WTC11 (cell line): ENCODE data around the gene GRK3. TPM values are rescaled to one million over a fixed set of nuclear protein-coding genes. Genes with fewer than 3 reads are reported as not detected.

Experiments
- ATAC-seq: fragments of 200-7000 bp; cut with Tn5 transposase; 2 replicates; pipeline ENCODE4 v1.10.0; 2021; ENCODE audit warnings: mild to moderate bottlenecking, moderate library complexity
- CTCF ChIA-PET: fragments of 300-600 bp; sonication (Branson Sonifier 250); formaldehyde crosslinking; loops from one replicate; lab custom pipeline; 2021; ENCODE audit warnings: antibody characterized with exemption; lab: Charles Lee
- POLR2A ChIA-PET: fragments of 350-600 bp; sonication (Branson Sonifier 250); formaldehyde crosslinking; loops from one replicate; lab custom pipeline; 2021; ENCODE audit warnings: antibody characterized with exemption; lab: Charles Lee
- DNase-seq: peaks from one replicate; pipeline ENCODE4 v3.0.0; 2021; ENCODE audit warnings: low spot score
- H3K27ac Mint-ChIP-seq: 2 replicates; pipeline ENCODE4 v1.8.0; 2021; ENCODE audit warnings: mixed read lengths
- H3K27me3 Mint-ChIP-seq: 2 replicates; pipeline ENCODE4 v1.8.0; 2021; ENCODE audit warnings: low read depth, mild to moderate bottlenecking, moderate library complexity, mixed read lengths
- H3K36me3 Mint-ChIP-seq: 2 replicates; pipeline ENCODE4 v1.8.0; 2021; ENCODE audit warnings: mixed read lengths
- H3K4me1 Mint-ChIP-seq: 2 replicates; pipeline ENCODE4 v1.8.0; 2022; ENCODE audit warnings: mixed read lengths
- H3K4me3 Mint-ChIP-seq: 2 replicates; pipeline ENCODE4 v1.8.0; 2021; ENCODE audit warnings: mild to moderate bottlenecking, moderate library complexity, mixed read lengths
- H3K9me3 Mint-ChIP-seq: 2 replicates; pipeline ENCODE4 v1.8.0; 2021; ENCODE audit warnings: mixed read lengths
- CBFB ChIP-seq: sonication (generic); formaldehyde crosslinking; IDR thresholded peaks from 2 replicates; pipeline ENCODE4 v1.8.1; 2022; ENCODE audit warnings: mild to moderate bottlenecking, low read depth, missing genetic modification reagents
- ESRRA ChIP-seq: sonication (generic); formaldehyde crosslinking; IDR thresholded peaks from 2 replicates; pipeline ENCODE4 v1.8.1; 2022; ENCODE audit warnings: mild to moderate bottlenecking, missing genetic modification reagents, borderline replicate concordance
- GABPB1 ChIP-seq: sonication (generic); formaldehyde crosslinking; IDR thresholded peaks from 2 replicates; pipeline ENCODE4 v1.8.1; 2023; ENCODE audit warnings: mild to moderate bottlenecking, missing genetic modification reagents
- GTF2I ChIP-seq: fragments of 250-450 bp; sonication (Bioruptor Pico); conservative IDR thresholded peaks from 2 replicates; pipeline ENCODE4 v1.4.0; 2021; ENCODE audit warnings: mild to moderate bottlenecking
- IRF1 ChIP-seq: sonication (generic); formaldehyde crosslinking; IDR thresholded peaks from 2 replicates; pipeline ENCODE4 v1.8.0; 2023; ENCODE audit warnings: missing genetic modification reagents
- MYBL2 ChIP-seq: sonication (generic); formaldehyde crosslinking; IDR thresholded peaks from 2 replicates; pipeline ENCODE4 v1.8.1; 2023; ENCODE audit warnings: mild to moderate bottlenecking, moderate library complexity, missing genetic modification reagents
- NFYB ChIP-seq: sonication (generic); formaldehyde crosslinking; conservative IDR thresholded peaks from 2 replicates; pipeline ENCODE4 v1.8.0; 2022; ENCODE audit warnings: low read depth, missing genetic modification reagents
- PRRX2 ChIP-seq: fragments of 250-450 bp; sonication (Bioruptor Pico); IDR thresholded peaks from 2 replicates; pipeline ENCODE4 v1.8.0; 2021; ENCODE audit warnings: mild to moderate bottlenecking
- RORB ChIP-seq: fragments of 250-450 bp; sonication (Bioruptor Pico); IDR thresholded peaks from 2 replicates; pipeline ENCODE4 v1.9.0; 2021; ENCODE audit warnings: mild to moderate bottlenecking
- SMAD3 ChIP-seq: sonication (generic); formaldehyde crosslinking; IDR thresholded peaks from 2 replicates; pipeline ENCODE4 v1.8.0; 2022; ENCODE audit warnings: missing genetic modification reagents, mild to moderate bottlenecking, borderline replicate concordance
- SOX15 ChIP-seq: fragments of 250-450 bp; sonication (Bioruptor Pico); IDR thresholded peaks from 2 replicates; pipeline ENCODE4 v1.9.0; 2021; ENCODE audit warnings: mild to moderate bottlenecking
- TEAD1 ChIP-seq: sonication (generic); formaldehyde crosslinking; IDR thresholded peaks from 2 replicates; pipeline ENCODE4 v1.8.0; 2022; ENCODE audit warnings: mild to moderate bottlenecking, missing genetic modification reagents
- TEAD4 ChIP-seq: sonication (generic); formaldehyde crosslinking; IDR thresholded peaks from 2 replicates; pipeline ENCODE4 v1.8.0; 2022; ENCODE audit warnings: mild to moderate bottlenecking, missing genetic modification reagents
- USF2 ChIP-seq: sonication (generic); formaldehyde crosslinking; IDR thresholded peaks from 2 replicates; pipeline ENCODE4 v1.8.1; 2023; ENCODE audit warnings: mild to moderate bottlenecking, missing genetic modification reagents, moderate library complexity
- ZBTB21 ChIP-seq: sonication (generic); formaldehyde crosslinking; IDR thresholded peaks from 2 replicates; pipeline ENCODE4 v1.8.1; 2023; ENCODE audit warnings: mild to moderate bottlenecking, missing genetic modification reagents, borderline replicate concordance
- ZNF121 ChIP-seq: sonication (generic); formaldehyde crosslinking; IDR thresholded peaks from 2 replicates; pipeline ENCODE4 v1.8.0; 2023; ENCODE audit warnings: missing genetic modification reagents
- ZNF138 ChIP-seq: sonication (generic); formaldehyde crosslinking; conservative IDR thresholded peaks from 2 replicates; pipeline ENCODE4 v1.8.1; 2022; ENCODE audit warnings: mild to moderate bottlenecking, moderate library complexity, missing genetic modification reagents
- ZNF263 ChIP-seq: sonication (generic); formaldehyde crosslinking; IDR thresholded peaks from 2 replicates; pipeline ENCODE4 v1.8.1; 2022; ENCODE audit warnings: low read depth, mild to moderate bottlenecking, moderate library complexity, missing genetic modification reagents
- ZNF423 ChIP-seq: fragments of 250-450 bp; sonication (Bioruptor Pico); IDR thresholded peaks from 2 replicates; pipeline ENCODE4 v2.1.2; 2022; ENCODE audit warnings: mild to moderate bottlenecking, moderate library complexity
- ZSCAN18 ChIP-seq: fragments of 250-450 bp; sonication (Bioruptor Pico); IDR thresholded peaks from 2 replicates; pipeline ENCODE4 v2.1.2; 2022; ENCODE audit warnings: mild to moderate bottlenecking, moderate library complexity
- total RNA-seq: library from RNA; stranded (reverse); gene quantifications from 3 replicates; pipeline ENCODE4 v1.2.3, GENCODE V29; 2021
- TF ChIP-seq, protein P1 (sequence below): sonication (generic); formaldehyde crosslinking; IDR thresholded peaks from 2 replicates; pipeline ENCODE4 v1.8.0; 2022; ENCODE audit warnings: mild to moderate bottlenecking, missing genetic modification reagents
- TF ChIP-seq, protein P2 (sequence below): sonication (generic); formaldehyde crosslinking; conservative IDR thresholded peaks from 2 replicates; pipeline ENCODE4 v1.8.1; 2023; ENCODE audit warnings: mild to moderate bottlenecking, low read depth, missing genetic modification reagents, moderate library complexity
- TF ChIP-seq, protein P3 (sequence below): sonication (generic); formaldehyde crosslinking; IDR thresholded peaks from 2 replicates; pipeline ENCODE4 v1.8.1; 2022; ENCODE audit warnings: mild to moderate bottlenecking, moderate library complexity, missing genetic modification reagents

Gene GRK3
- total RNA-seq, 1 experiment from 2014 or later: 27.1 TPM

DNA sequence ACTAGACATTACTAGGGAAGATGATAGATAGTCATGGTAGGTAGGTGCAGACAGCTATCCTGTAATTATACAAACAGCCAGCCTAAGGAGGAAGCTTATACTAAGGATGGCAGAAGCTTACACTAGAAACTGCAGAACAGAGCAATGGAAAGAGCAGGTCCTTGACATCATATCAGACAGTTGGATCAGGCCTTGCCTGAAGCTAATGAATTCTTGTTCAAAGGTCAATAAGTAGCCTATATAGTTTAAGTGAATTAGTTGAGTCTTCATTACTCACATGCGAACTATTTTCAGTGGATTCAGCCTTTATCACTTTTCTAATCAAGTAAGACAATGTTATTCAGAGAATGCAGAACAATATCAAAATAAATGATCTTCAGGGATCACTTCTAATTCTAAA lies 22.3 kb upstream of the GRK3 start (continued):
- no peak for TF ChIP-seq ZNF423 (CRISPR knock-in tag)
- no peak for TF ChIP-seq TEAD1
- no peak for TF ChIP-seq NFYB
- no peak for TF ChIP-seq IRF1
- TF ChIP-seq ZNF263: no peak
- no peak for TF ChIP-seq ZNF121
- TF ChIP-seq, protein P1, sequence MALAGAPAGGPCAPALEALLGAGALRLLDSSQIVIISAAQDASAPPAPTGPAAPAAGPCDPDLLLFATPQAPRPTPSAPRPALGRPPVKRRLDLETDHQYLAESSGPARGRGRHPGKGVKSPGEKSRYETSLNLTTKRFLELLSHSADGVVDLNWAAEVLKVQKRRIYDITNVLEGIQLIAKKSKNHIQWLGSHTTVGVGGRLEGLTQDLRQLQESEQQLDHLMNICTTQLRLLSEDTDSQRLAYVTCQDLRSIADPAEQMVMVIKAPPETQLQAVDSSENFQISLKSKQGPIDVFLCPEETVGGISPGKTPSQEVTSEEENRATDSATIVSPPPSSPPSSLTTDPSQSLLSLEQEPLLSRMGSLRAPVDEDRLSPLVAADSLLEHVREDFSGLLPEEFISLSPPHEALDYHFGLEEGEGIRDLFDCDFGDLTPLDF (CRISPR knock-in tag): no peak
- TF ChIP-seq, all 79 proteins: peak for 0

DNA sequence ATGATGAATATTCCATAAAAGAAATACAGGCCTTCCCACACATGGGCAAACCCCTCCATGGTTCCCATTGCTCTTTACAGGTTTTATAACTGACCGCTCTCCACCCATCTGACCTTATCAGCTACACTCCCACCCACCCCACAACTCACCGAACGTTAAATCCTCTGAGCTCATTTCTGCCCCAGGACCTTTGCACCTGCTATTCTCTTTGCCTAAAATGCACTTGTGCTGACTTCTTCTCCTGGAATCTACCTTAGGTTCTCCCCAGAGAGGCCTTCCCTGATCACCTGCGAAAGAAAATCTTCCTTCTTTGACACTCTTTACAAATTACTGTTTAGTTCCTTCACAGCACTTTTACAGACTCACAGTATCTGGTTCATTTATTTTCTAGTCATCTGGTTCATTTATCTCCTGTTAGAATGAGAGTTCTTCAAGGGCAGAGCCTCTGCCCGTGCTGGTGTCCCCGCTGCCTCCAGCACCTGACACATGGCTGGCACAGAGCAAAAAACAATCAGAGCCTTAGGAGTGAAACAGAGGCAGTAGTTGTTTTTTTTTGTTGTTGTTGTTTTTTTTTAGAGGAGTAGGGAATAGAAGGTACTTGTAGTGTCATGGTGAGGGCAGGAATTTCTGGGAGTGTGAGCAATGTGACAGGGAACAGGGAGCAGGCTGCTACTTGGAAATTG lies 21.6 kb upstream of the GRK3 start:
- TF ChIP-seq GTF2I (CRISPR knock-in tag): 0 out of 2 replicates have a peak, but pooled peaks have one; percentile 43
- TF ChIP-seq, protein P2, sequence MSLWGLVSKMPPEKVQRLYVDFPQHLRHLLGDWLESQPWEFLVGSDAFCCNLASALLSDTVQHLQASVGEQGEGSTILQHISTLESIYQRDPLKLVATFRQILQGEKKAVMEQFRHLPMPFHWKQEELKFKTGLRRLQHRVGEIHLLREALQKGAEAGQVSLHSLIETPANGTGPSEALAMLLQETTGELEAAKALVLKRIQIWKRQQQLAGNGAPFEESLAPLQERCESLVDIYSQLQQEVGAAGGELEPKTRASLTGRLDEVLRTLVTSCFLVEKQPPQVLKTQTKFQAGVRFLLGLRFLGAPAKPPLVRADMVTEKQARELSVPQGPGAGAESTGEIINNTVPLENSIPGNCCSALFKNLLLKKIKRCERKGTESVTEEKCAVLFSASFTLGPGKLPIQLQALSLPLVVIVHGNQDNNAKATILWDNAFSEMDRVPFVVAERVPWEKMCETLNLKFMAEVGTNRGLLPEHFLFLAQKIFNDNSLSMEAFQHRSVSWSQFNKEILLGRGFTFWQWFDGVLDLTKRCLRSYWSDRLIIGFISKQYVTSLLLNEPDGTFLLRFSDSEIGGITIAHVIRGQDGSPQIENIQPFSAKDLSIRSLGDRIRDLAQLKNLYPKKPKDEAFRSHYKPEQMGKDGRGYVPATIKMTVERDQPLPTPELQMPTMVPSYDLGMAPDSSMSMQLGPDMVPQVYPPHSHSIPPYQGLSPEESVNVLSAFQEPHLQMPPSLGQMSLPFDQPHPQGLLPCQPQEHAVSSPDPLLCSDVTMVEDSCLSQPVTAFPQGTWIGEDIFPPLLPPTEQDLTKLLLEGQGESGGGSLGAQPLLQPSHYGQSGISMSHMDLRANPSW (CRISPR knock-in tag): no peak
- Mint-ChIP-seq H3K4me1 (peaks cover 5% of the 10 kb centered on the region), H3K27ac (0 out of 2 replicates have a peak overlapping the region, but pooled peaks have one; percentile 7), H3K27me3 (no peaks in the 10 kb centered on the region; the same call in none of the 2 replicates), H3K9me3 (peaks cover 9% of the 10 kb centered on the region), H3K36me3 (no peaks in the 10 kb centered on the region), H3K4me3 (no peak overlapping the region)
- DNase-seq (no peak), ATAC-seq (no peak)
- ChIA-PET CTCF (interaction anchor here (1.1 to 2.0 kb wide), 7 partner anchors 9 to 184 kb away, joined by 3 to 13 read pairs (median 6); no protein-coding TSS in a partner anchor), POLR2A (no interaction called here)

DNA sequence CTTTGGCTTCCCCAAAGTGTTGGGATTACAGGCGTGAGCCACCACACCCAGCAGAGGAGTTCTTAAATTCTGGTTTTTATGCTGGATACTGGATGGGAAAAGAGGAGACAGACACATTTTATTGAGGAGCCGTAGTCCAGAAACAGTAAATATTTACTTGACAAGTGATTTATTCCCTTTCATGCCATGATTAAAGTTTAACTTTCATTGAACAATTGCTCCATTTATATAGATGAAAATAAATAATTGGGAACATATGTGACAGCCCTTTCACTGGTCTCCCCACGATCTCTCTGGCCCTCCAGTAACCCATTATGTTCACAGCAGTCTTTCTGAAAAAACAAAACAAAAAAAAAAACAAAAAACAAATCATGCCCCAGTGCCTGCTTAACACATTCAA lies 19.3 kb upstream of the GRK3 start:
- ATAC-seq: no peak
- Mint-ChIP-seq H3K4me3 (no peak overlapping the region), H3K36me3 (no peaks in the 10 kb centered on the region), H3K27ac (no peak overlapping the region), H3K4me1 (peaks cover 5% of the 10 kb centered on the region), H3K9me3 (peaks cover 9% of the 10 kb centered on the region), H3K27me3 (no peaks in the 10 kb centered on the region; the same call in none of the 2 replicates)
- no peak for DNase-seq
- TF ChIP-seq SMAD3 (CRISPR knock-in tag): no peak
- TF ChIP-seq, protein P3, sequence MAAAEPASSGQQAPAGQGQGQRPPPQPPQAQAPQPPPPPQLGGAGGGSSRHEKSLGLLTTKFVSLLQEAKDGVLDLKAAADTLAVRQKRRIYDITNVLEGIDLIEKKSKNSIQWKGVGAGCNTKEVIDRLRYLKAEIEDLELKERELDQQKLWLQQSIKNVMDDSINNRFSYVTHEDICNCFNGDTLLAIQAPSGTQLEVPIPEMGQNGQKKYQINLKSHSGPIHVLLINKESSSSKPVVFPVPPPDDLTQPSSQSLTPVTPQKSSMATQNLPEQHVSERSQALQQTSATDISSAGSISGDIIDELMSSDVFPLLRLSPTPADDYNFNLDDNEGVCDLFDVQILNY (CRISPR knock-in tag): no peak
- TF ChIP-seq USF2 (CRISPR knock-in tag): no peak
- no peak for TF ChIP-seq SOX15 (CRISPR knock-in tag)
- no peak for TF ChIP-seq MYBL2 (CRISPR knock-in tag)
- no peak for TF ChIP-seq TEAD1
- no peak for TF ChIP-seq ZNF138 (CRISPR knock-in tag)
- no peak for TF ChIP-seq ESRRA (CRISPR knock-in tag)
- no peak for TF ChIP-seq TEAD4
- TF ChIP-seq CBFB (CRISPR knock-in tag): no peak
- TF ChIP-seq PRRX2 (CRISPR knock-in tag): no peak
- no peak for TF ChIP-seq ZSCAN18 (CRISPR knock-in tag)
- no peak for TF ChIP-seq ZBTB21 (CRISPR knock-in tag)
- no peak for TF ChIP-seq GABPB1 (CRISPR knock-in tag)
- no peak for TF ChIP-seq RORB
- CTCF ChIA-PET: interaction anchor here (1.0 kb wide), 1 partner anchor 227 kb away, joined by 4 read pairs; no protein-coding TSS in a partner anchor
- POLR2A ChIA-PET: no interaction called here
